Esophagus squamous epithelium (tissue), 4 donors: ENCODE measurements around the gene VPS54.

Source experiments
- CTCF ChIP-seq, 6 experiments: fragments of 450-650 bp in 4 of 6; fragments of 200-600 bp in 2 of 6; sonication (generic) in 2 of 6; IDR thresholded peaks; one replicate each; pipeline ENCODE4 v1.5.1; 2016 to 2019; ENCODE audit warnings: antibody characterized with exemption in 6 of 6, mild to moderate bottlenecking in 4 of 6, moderate library complexity in 4 of 6
- POLR2A ChIP-seq, 4 donors: fragments of 450-650 bp; IDR thresholded peaks; one replicate each; pipeline ENCODE4 v1.6.1; 2017; ENCODE audit warnings: antibody characterized with exemption in 4 of 4, mild to moderate bottlenecking in 4 of 4, moderate library complexity in 3 of 4

GRCh38 chr2:63862806-63863205 is 156.4 kb downstream of the VPS54 start:
- TF ChIP-seq CTCF (IDR thresholded peaks at IDR 0.05) (no peak), POLR2A (IDR thresholded peaks at IDR 0.05) (no peak)
